ENCODE results near the gene CEP112. TPM values are rescaled to one million over a fixed set of nuclear protein-coding genes. Genes with fewer than 3 reads are reported as not detected.

Gene CEP112
- total and polyA plus RNA-seq, 2 of the 4 experiments (the other 2 are of a cell fraction): 2.5 to 5.6 TPM

DNA sequence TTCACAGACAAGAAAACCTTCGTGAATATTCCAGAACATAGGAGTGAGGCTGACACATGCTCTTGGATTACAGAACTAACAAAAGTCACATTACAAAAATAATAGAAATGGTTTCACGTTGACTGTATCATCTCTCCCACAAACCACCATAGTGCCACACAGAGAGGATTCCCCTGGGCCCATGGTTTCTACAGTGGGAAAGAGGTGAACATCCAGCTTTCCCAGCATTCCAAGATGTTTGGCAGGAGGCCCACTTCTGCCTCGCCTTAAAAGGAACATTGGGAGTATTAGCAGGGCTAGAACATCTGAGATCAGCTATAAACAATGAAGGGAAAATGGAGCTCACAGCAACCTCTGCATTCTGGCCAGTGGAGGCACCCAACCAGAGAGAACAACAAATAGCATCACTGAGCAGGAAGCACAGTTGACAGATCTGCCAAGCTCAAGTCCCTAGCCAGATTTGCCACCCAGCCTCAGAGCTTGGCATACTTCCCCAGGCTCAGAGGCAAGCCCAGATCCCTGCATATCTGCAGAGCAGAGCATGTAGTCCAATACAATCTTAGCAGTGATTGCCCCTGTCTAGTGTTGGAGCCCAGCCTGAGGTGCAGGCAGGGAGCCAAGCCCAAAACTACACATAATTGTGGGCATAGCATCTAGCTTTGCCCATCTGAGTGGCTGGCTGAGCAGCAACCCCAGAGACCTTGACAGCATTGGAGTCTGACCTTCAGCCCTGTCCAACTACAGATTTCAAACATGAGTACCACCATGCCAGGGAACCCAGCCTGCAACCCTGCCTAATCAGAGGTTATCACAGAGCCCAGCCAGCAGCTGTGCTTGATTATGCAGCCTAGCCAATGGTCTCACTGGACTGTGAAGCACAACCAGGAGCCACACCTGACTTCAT lies 260.4 kb downstream of the CEP112 start:
- H2BK120ac ChIP-seq (ENCODE audit: low read depth, low read length): no peak overlapping the region; the same call in 1 of the 2 replicates
- peak overlapping the region; percentile 8 for H2BK5ac ChIP-seq (ENCODE audit: low read depth, low read length, poor library complexity, severe bottlenecking)
- no peaks in the 10 kb centered on the region for H3K9me1 ChIP-seq (ENCODE audit: insufficient read depth, low read length)
- H3K27ac ChIP-seq (ENCODE audit: insufficient read depth, low read length): no peak overlapping the region
- BruUV-seq (replicated peaks): no TSS peak
- H3K56ac ChIP-seq (ENCODE audit: extremely low read depth, insufficient read depth, low read length): no peak overlapping the region
- no peak overlapping the region for H2BK20ac ChIP-seq (ENCODE audit: low read depth, low read length)
- H3K18ac ChIP-seq (ENCODE audit: low read depth, low read length): no peak overlapping the region
- H2AFZ ChIP-seq (replicated peaks; ENCODE audit: low read length, poor library complexity): no peak overlapping the region
- H4K5ac ChIP-seq (ENCODE audit: low read depth, low read length): no peak overlapping the region
- no peaks in the 10 kb centered on the region for H3K36me3 ChIP-seq (ENCODE audit: control insufficient read depth, insufficient read depth, low read length)
- H3K9ac ChIP-seq (ENCODE audit: low read depth, low read length): no peak overlapping the region
- no peak overlapping the region for H2BK15ac ChIP-seq (ENCODE audit: low read depth, low read length)
- H3K4me2 ChIP-seq (ENCODE audit: low read depth, low read length): no peak overlapping the region
- no peak overlapping the region for H2AK9ac ChIP-seq (replicated peaks; ENCODE audit: low read depth, low read length, poor library complexity)
- POLR2A ChIA-PET (ENCODE audit: unreplicated experiment): interaction anchor here (0.6 kb wide), 1 partner anchor 10 kb away, joined by 3 read pairs; no protein-coding TSS in a partner anchor
- H3K79me1 ChIP-seq (ENCODE audit: low read depth in 1 of 2, low read length in 2 of 2): no peaks in the 10 kb centered on the region
- intact Hi-C loops (cut with micrococcal nuclease): no loop called here
- no peaks in the 10 kb centered on the region for H3K9me3 ChIP-seq (ENCODE audit: control insufficient read depth, insufficient read depth, low read length)
- DNase-seq (peak; percentile 12), ATAC-seq (ENCODE audit: low read depth) (peak; percentile 37)
- H2AK5ac ChIP-seq (ENCODE audit: low read depth, low read length): no peak overlapping the region
- no peaks in the 10 kb centered on the region for H4K20me1 ChIP-seq (ENCODE audit: insufficient read depth, low read length)
- H3K27me3 ChIP-seq (ENCODE audit: control insufficient read depth, insufficient read depth, low read length): no peaks in the 10 kb centered on the region
- no CpG with 5 or more reads among the region's 3 CpGs for WGBS, 2 experiments (ENCODE audit: extremely low coverage in 2 of 2, insufficient read length in 1 of 2)
- no peak overlapping the region for H4K8ac ChIP-seq (ENCODE audit: low read depth in 2 of 2, low read length in 2 of 2)
- no peak overlapping the region for H3K23ac ChIP-seq (ENCODE audit: low read depth, low read length)
- no peak overlapping the region for H3K14ac ChIP-seq (replicated peaks; ENCODE audit: low read depth, low read length)
- H3K4me1 ChIP-seq (ENCODE audit: control insufficient read depth, insufficient read depth, low read length): peaks cover 2% of the 10 kb centered on the region; the same call in 1 of the 2 replicates
- CTCF ChIA-PET: no interaction called here
- H4K91ac ChIP-seq (ENCODE audit: insufficient read depth, low read depth, low read length): no peak overlapping the region
- in situ Hi-C loops (cut with MboI; ENCODE audit: low sequenced_read_pairs): no loop called here
- H3K4ac ChIP-seq (ENCODE audit: low read depth, low read length): no peak overlapping the region
- no peak overlapping the region for H3K4me3 ChIP-seq (ENCODE audit: insufficient read depth, low read depth, low read length)
- dilution Hi-C loops (cut with HindIII; ENCODE audit: low sequenced_read_pairs, unreplicated experiment): no loop called here
- no peak for TF ChIP-seq BHLHE40 (IDR thresholded peaks at IDR 0.05; ENCODE audit: low read depth, low read length)
- TF ChIP-seq POLR2A (IDR thresholded peaks at IDR 0.05; ENCODE audit: low read depth, low read length): no peak
- TF ChIP-seq FOS (IDR thresholded peaks at IDR 0.05; ENCODE audit: low read depth, low read length): no peak
- TF ChIP-seq, protein P1, sequence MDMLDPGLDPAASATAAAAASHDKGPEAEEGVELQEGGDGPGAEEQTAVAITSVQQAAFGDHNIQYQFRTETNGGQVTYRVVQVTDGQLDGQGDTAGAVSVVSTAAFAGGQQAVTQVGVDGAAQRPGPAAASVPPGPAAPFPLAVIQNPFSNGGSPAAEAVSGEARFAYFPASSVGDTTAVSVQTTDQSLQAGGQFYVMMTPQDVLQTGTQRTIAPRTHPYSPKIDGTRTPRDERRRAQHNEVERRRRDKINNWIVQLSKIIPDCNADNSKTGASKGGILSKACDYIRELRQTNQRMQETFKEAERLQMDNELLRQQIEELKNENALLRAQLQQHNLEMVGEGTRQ (IDR thresholded peaks at IDR 0.05; ENCODE audit: low read depth, low read length): no peak
- no peak for TF ChIP-seq MAZ (IDR thresholded peaks at IDR 0.05; ENCODE audit: borderline replicate concordance, low read depth, low read length)
- no peak for TF ChIP-seq RAD21 (IDR thresholded peaks at IDR 0.05; ENCODE audit: low read length)
- no peak for TF ChIP-seq SMC3 (IDR thresholded peaks at IDR 0.05; ENCODE audit: low read depth, low read length)
- TF ChIP-seq RFX5 (IDR thresholded peaks at IDR 0.05; ENCODE audit: low read depth, low read length): no peak
- TF ChIP-seq MAFK (IDR thresholded peaks at IDR 0.05; ENCODE audit: low read depth, low read length): no peak
- TF ChIP-seq, protein P2, sequence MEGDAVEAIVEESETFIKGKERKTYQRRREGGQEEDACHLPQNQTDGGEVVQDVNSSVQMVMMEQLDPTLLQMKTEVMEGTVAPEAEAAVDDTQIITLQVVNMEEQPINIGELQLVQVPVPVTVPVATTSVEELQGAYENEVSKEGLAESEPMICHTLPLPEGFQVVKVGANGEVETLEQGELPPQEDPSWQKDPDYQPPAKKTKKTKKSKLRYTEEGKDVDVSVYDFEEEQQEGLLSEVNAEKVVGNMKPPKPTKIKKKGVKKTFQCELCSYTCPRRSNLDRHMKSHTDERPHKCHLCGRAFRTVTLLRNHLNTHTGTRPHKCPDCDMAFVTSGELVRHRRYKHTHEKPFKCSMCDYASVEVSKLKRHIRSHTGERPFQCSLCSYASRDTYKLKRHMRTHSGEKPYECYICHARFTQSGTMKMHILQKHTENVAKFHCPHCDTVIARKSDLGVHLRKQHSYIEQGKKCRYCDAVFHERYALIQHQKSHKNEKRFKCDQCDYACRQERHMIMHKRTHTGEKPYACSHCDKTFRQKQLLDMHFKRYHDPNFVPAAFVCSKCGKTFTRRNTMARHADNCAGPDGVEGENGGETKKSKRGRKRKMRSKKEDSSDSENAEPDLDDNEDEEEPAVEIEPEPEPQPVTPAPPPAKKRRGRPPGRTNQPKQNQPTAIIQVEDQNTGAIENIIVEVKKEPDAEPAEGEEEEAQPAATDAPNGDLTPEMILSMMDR (conservative IDR thresholded peaks at IDR 0.05; ENCODE audit: low read depth, low read length): no peak
- TF ChIP-seq NFE2L2 (IDR thresholded peaks at IDR 0.05; ENCODE audit: low read depth, low read length): no peak
- TF ChIP-seq ELK1 (IDR thresholded peaks at IDR 0.05; ENCODE audit: borderline replicate concordance, low read depth, low read length): no peak
- TF ChIP-seq CHD1 (IDR thresholded peaks at IDR 0.05; ENCODE audit: low read depth, low read length): no peak
- no peak for TF ChIP-seq CEBPB (IDR thresholded peaks at IDR 0.05; ENCODE audit: low read depth, low read length)
- TF ChIP-seq MXI1 (IDR thresholded peaks at IDR 0.05; ENCODE audit: borderline replicate concordance, low read depth, low read length): no peak

Data from IMR-90 (cell line).